ENCODE results near the gene DLG5.

DLG5 gene

GRCh38 chr10:77909021-77909748 lies 17.4 kb downstream of the DLG5 start:
- TF ChIP-seq CTCF (IDR thresholded peaks at IDR 0.05) = no peak

- no peak for TF ChIP-seq CTCF (IDR thresholded peaks at IDR 0.05)
Observed at GRCh38 chr10:77907900-77908717, 18.4 kb downstream of the DLG5 start.

- no peak for TF ChIP-seq CTCF (IDR thresholded peaks at IDR 0.05)
Observed at GRCh38 chr10:77907462-77907861, 19.1 kb downstream of the DLG5 start.

- no peak for TF ChIP-seq CTCF (IDR thresholded peaks at IDR 0.05)
Observed at GRCh38 chr10:77906951-77907421, 19.6 kb downstream of the DLG5 start.

- no peak for TF ChIP-seq CTCF (IDR thresholded peaks at IDR 0.05)
Observed at GRCh38 chr10:77905781-77906180, 20.8 kb downstream of the DLG5 start.

GRCh38 chr10:77905086-77905748 lies 21.3 kb downstream of the DLG5 start:
- no peak for TF ChIP-seq CTCF (IDR thresholded peaks at IDR 0.05)

GRCh38 chr10:77904100-77904840 lies 22.3 kb downstream of the DLG5 start:
- no peak for TF ChIP-seq CTCF (IDR thresholded peaks at IDR 0.05)
